GM23338 (cell line): ENCODE measurements around the gene TMEM106C.

Source experiments
- CREB1 ChIP-seq: fragments of 250-450 bp; sonication (Bioruptor Pico); IDR thresholded peaks from 2 replicates; pipeline ENCODE4 v1.5.0; 2020; ENCODE audit warnings: low read depth, mild to moderate bottlenecking, moderate library complexity
- CTCF ChIP-seq, 2 experiments: fragments of 200-600 bp in 1 of 2; sonication (generic) in 1 of 2; conservative IDR thresholded peaks; 2 replicates each; pipeline versions ENCODE4 v1.5.1 to v1.6.1; 2016 to 2017; ENCODE audit warnings: antibody characterized with exemption in 2 of 2, low read depth in 2 of 2, mild to moderate bottlenecking in 2 of 2, moderate library complexity in 1 of 2
- EZH2phosphoT487 ChIP-seq: fragments of 200-600 bp; sonication (generic); IDR thresholded peaks from one replicate; pipeline ENCODE4 v1.8.1; 2018; ENCODE audit warnings: antibody characterized with exemption; ENCODE audit not compliant: unreplicated experiment
- JUNB ChIP-seq: IDR thresholded peaks from one replicate; pipeline ENCODE4 v1.6.1; 2016; ENCODE audit warnings: antibody characterized with exemption; ENCODE audit not compliant: unreplicated experiment
- POLR2AphosphoS5 ChIP-seq: IDR thresholded peaks from 2 replicates; pipeline ENCODE4 v1.6.1; 2016; ENCODE audit warnings: antibody characterized with exemption, low read depth
- ZNF114 ChIP-seq: fragments of 250-450 bp; sonication (Bioruptor Pico); IDR thresholded peaks from 2 replicates; pipeline ENCODE4 v1.5.0; 2020; ENCODE audit warnings: mild to moderate bottlenecking, moderate library complexity
- TF ChIP-seq, protein P1 (sequence below): IDR thresholded peaks from one replicate; pipeline ENCODE4 v1.6.1; 2018; ENCODE audit warnings: antibody characterized with exemption; ENCODE audit not compliant: unreplicated experiment

GRCh38 chr12:47935184-47935583, 28.2 kb upstream of the TMEM106C start:
- no peak for TF ChIP-seq CTCF (conservative IDR thresholded peaks at IDR 0.05; ENCODE audit: low read depth in 2 of 2)
- TF ChIP-seq, protein P1, sequence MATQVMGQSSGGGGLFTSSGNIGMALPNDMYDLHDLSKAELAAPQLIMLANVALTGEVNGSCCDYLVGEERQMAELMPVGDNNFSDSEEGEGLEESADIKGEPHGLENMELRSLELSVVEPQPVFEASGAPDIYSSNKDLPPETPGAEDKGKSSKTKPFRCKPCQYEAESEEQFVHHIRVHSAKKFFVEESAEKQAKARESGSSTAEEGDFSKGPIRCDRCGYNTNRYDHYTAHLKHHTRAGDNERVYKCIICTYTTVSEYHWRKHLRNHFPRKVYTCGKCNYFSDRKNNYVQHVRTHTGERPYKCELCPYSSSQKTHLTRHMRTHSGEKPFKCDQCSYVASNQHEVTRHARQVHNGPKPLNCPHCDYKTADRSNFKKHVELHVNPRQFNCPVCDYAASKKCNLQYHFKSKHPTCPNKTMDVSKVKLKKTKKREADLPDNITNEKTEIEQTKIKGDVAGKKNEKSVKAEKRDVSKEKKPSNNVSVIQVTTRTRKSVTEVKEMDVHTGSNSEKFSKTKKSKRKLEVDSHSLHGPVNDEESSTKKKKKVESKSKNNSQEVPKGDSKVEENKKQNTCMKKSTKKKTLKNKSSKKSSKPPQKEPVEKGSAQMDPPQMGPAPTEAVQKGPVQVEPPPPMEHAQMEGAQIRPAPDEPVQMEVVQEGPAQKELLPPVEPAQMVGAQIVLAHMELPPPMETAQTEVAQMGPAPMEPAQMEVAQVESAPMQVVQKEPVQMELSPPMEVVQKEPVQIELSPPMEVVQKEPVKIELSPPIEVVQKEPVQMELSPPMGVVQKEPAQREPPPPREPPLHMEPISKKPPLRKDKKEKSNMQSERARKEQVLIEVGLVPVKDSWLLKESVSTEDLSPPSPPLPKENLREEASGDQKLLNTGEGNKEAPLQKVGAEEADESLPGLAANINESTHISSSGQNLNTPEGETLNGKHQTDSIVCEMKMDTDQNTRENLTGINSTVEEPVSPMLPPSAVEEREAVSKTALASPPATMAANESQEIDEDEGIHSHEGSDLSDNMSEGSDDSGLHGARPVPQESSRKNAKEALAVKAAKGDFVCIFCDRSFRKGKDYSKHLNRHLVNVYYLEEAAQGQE, result no peak
- no peak for TF ChIP-seq ZNF114 (CRISPR knock-in tag)
- TF ChIP-seq POLR2AphosphoS5, result no peak
- no peak for TF ChIP-seq EZH2phosphoT487
- TF ChIP-seq CREB1 (CRISPR knock-in tag), result no peak
- TF ChIP-seq JUNB, result no peak
